HL-60/S4 treated with phorbol 12-myristate 13-acetate at 8.2 ng/mL for 4 days and 3 days (cell line): ENCODE measurements around the gene PCDHB1.
"Not testable (repeated sequence)": the region's sequence is repeated elsewhere in the genome, so short reads cannot be mapped to it uniquely, and the experiment has no call there.

Experiments
- in situ Hi-C: fragments of 300-500 bp; cut with MboI; formaldehyde crosslinking; loops from 2 replicates; pipeline ENCODE4 v1.15.0; 2022; ENCODE audit warnings: low sequenced_read_pairs

The PCDHB1 gene

DNA sequence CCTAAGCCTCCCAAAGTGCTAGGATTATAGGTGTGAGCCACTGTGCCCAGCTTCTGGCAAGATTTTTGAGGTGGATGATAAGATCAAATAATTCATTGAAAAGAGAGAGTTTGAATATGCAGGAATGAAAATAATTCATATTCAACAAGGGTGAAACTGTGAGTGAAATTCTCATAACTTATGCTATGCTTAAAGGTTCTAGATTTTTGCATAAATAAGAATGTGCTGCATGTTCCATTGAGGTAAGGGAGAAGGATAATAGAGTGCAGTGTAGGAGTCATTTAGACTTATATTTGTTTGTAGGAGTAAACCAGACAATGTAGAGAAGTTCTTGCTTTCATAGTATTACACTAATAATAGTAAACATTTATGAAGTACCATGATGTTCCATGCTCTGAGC is 31.1 kb downstream of the PCDHB1 start:
- in situ Hi-C loops = no loop called here

DNA sequence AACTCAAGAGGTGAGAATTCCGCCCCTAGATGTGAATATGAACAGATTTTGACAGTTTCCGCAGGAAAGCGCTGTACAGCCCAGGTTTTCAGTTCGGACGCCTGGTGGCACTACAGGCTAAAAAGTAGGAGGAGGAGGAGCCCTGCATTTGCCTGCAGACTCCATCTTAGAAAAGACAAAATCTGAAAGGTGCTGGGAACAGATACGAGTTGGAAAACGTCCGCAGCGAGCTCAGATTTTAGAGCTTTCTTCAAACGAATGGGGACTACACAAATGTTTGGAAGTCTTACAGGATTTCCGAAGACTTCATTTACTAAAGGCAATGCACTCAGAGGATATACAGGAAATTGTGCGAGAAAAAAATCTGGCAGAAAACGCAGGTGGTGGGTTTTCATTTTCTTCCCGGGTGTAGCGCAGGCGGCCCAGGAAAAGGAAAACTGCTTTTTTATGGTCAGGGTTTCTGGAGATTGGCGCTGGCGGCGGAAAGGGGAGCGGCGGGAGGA is 33.4 kb downstream of the PCDHB1 start:
- in situ Hi-C loops = no loop called here

DNA sequence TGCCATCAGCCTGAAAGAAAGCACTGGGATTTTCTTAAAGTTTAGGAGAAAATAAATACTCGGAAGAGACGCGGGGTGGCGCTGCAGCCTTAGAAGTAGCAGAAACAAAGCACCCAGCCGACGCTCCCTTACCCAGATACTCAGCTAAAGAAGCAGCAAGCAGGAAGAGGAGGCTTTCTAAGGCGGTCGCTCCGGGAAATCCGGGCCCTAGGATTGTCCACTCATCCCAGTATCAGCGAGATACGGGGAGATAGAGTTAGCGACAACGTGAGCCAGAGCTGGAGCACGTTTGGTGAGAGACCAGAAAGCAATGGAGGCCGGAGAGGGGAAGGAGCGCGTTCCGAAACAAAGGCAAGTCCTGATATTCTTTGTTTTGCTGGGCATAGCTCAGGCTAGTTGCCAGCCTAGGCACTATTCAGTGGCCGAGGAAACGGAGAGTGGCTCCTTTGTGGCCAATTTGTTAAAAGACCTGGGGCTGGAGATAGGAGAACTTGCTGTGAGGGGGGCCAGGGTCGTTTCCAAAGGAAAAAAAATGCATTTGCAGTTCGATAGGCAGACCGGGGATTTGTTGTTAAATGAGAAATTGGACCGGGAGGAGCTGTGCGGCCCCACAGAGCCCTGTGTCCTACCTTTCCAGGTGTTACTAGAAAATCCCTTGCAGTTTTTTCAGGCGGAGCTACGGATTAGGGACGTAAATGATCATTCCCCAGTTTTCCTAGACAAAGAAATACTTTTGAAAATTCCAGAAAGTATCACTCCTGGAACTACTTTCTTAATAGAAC is 43.5 kb downstream of the PCDHB1 start, which contains the start of gene PCDHB2:
PCDHB2 (plus strand) TSS at position 135 of the 782 bp plus-strand sequence; CDS start at position 311, 176 bp downstream.
- in situ Hi-C loops = no loop called here

DNA sequence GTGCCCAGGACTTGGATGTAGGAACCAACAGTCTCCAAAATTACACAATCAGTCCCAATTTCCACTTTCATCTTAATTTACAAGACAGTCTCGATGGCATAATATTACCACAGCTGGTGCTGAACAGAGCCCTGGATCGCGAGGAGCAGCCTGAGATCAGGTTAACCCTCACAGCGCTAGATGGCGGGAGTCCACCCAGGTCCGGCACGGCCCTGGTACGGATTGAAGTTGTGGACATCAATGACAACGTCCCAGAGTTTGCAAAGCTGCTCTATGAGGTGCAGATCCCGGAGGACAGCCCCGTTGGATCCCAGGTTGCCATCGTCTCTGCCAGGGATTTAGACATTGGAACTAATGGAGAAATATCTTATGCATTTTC is 44.1 kb downstream of the PCDHB1 start:
- in situ Hi-C loops = no loop called here

DNA sequence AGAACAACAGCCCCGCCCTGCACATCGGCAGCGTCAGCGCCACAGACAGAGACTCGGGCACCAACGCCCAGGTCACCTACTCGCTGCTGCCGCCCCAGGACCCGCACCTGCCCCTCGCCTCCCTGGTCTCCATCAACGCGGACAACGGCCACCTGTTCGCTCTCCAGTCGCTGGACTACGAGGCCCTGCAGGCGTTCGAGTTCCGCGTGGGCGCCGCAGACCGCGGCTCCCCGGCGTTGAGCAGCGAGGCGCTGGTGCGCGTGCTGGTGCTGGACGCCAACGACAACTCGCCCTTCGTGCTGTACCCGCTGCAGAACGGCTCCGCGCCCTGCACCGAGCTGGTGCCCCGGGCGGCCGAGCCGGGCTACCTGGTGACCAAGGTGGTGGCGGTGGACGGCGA is 45.0 kb downstream of the PCDHB1 start:
- in situ Hi-C loops = not testable (repeated sequence)

DNA sequence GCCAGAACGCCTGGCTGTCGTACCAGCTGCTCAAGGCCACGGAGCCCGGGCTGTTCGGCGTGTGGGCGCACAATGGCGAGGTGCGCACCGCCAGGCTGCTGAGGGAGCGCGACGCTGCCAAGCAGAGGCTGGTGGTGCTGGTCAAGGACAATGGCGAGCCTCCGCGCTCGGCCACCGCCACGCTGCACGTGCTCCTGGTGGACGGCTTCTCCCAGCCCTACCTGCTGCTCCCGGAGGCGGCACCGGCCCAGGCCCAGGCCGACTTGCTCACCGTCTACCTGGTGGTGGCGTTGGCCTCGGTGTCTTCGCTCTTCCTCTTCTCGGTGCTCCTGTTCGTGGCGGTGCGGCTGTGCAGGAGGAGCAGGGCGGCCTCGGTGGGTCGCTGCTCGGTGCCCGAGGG is 45.4 kb downstream of the PCDHB1 start:
- in situ Hi-C loops = not testable (repeated sequence)

DNA sequence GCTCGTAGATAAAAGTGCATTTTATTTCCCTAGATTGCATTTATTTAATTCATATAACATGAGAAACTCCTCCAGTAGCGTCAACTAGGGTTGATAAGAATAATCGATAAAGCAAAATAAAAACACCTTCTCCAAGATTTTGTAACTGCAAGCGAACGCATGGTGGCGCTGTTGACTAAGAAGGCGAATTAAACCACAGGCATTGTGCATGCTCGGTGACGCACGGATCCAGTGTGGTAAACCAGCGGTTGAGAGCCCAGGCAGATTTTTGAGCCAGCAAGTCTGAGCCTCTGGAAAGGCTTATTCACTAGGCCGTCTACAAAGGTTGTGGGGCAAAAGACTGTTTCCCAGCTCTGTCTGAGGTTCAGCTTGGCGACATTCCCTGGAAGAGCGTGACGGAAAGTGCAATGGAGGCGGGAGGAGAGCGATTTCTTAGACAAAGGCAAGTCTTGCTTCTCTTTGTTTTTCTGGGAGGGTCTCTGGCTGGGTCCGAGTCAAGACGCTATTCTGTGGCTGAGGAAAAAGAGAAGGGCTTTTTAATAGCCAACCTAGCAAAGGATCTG is 49.1 kb downstream of the PCDHB1 start, which contains the start of gene PCDHB3:
PCDHB3 (plus strand) TSS at position 231 of the 563 bp plus-strand sequence; CDS start at position 408, 177 bp downstream.
- in situ Hi-C loops = no loop called here

DNA sequence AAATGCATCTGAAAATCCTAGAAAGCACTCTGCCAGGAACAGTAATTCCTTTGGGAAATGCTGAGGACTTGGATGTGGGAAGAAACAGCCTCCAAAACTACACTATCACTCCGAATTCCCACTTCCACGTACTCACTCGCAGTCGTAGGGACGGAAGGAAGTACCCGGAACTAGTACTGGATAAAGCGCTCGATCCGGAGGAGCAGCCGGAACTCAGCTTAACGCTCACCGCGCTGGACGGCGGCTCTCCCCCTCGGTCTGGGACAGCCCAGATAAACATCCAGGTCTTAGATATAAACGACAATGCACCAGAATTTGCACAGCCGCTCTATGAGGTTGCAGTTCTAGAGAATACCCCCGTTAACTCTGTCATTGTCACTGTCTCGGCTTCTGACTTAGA is 49.9 kb downstream of the PCDHB1 start:
- in situ Hi-C loops = no loop called here

DNA sequence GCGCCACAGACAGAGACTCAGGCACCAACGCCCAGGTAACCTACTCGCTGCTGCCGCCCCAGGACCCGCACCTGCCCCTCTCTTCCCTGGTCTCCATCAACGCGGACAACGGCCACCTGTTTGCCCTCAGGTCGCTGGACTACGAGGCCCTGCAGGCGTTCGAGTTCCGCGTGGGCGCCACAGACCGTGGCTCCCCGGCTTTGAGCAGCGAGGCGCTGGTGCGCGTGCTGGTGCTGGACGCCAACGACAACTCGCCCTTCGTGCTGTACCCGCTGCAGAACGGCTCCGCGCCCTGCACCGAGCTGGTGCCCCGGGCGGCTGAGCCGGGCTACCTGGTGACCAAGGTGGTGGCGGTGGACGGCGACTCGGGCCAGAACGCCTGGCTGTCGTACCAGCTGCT is 50.9 kb downstream of the PCDHB1 start:
- in situ Hi-C loops = not testable (repeated sequence)

DNA sequence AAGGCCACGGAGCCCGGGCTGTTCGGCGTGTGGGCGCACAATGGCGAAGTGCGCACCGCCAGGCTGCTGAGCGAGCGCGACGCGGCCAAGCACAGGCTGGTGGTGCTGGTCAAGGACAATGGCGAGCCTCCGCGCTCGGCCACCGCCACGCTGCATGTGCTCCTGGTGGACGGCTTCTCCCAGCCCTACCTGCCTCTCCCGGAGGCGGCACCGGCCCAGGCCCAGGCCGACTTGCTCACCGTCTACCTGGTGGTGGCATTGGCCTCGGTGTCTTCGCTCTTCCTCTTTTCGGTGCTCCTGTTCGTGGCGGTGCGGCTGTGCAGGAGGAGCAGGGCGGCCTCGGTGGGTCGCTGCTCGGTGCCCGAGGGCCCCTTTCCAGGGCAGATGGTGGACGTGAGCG is 51.3 kb downstream of the PCDHB1 start:
- in situ Hi-C loops = not testable (repeated sequence)

DNA sequence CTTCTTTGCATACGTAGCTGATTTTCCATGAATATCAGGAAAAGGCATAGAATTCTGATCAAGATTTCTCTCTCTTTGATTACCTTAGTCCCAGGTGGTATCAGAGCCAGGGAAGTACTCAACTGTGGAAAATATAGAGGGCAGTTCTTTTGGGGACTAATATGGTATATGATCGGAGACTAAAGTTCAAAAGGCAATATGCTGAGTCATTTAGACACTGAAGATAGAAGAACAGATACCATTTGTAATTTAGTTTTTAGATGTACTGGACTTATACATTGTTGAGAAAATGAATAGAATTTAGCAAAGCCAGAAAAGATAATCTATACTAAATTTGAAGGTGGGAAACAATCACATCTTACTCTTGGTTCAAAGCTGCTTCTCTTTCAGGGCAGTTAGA is 54.2 kb downstream of the PCDHB1 start:
- in situ Hi-C loops = no loop called here
